HG03066 (cell line): ENCODE data around the gene MALL.
"Not testable (repeated sequence)": the region's sequence is repeated elsewhere in the genome, so short reads cannot be mapped to it uniquely, and the experiment has no call there.

Source experiments
- ATAC-seq: cut with Tn5 transposase; IDR thresholded peaks from one replicate; pipeline ENCODE4 v1.9.1; 2021; ENCODE audit warnings: low read depth; ENCODE audit not compliant: unreplicated experiment

The MALL gene

DNA sequence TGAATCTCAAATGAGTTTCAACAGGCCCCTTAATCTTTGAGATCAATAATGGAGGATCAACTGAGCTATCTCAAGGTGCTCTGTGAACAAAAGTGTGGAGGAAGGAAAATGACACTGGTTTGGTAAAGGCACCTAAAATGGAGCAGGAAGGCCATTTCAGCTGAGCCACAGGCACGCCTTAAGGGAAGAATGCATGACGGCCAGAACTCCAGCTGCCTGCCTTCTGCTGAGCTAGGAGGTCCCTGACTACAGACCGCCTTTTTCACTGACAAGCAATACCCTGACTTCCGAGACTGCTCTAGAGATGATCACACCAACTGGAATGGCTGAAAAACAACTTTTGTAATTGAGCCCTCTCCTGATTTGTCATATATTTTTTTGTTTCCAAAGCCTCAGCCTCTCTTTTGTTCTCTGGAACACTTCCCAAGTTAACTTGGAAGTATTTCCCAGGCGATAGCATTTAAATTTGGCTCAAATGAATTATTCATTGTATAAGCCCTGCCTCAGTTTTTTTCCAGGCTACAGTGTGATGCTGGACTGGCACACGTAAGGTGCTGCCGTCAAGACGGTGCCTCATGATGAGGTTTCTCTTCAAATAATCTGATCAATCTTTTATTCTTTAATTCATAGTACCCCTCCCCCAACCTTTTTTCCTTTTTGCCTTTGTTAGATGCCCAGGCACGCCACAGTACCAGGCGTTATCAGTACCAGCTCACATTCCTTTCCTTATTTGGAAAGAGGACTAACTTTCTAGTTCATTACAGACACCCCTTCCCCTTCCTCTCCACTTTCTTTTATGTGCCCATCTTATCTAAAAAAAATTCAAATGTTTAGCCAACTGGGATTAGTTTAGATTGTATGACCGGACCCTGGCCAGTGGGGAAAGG is 60.9 kb downstream of the MALL start:
- ATAC-seq = not testable (repeated sequence)

GRCh38 chr2:110053688-110054087 is 61.9 kb downstream of the MALL start:
- ATAC-seq = not testable (repeated sequence)

DNA sequence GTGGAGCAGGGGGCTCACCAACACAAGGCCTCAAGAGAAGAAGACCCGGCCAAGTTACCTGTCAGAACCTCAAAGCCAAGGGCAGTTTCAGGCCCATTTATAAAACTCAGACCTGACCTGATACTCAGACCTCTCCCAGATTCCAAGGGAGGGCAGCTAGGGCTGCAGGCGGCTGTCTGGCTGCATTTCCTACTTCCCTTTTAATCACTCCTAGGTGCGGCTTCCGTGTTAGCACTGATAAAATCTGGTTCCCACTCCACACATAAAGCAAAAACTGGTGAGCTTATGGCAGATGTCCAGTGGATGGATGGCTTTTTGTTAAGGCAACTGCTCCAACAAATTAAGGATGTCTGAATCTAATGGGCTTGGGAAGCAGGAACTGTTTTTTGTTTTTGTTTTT is 63.5 kb downstream of the MALL start:
- not testable (repeated sequence) for ATAC-seq

DNA sequence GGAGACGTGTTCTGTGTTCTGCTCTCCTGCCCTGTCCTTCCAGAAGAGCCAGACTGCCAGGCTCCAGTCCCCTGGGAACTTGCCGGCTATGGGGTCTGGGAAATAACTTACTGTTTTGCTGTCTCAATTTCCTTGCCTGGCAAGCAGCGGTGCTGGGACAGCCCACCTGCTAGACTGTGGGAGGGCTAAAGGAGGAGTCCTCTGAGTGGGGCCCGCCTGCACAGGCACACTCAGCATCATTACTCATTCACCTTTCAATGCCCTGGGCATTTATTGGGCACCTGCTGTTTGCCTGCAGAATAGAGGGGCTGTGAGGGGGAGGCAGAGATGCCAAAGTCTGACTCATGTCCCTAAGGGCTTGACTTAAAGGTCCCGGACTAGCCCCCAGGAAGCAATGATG is 65.4 kb downstream of the MALL start:
- not testable (repeated sequence) for ATAC-seq

DNA sequence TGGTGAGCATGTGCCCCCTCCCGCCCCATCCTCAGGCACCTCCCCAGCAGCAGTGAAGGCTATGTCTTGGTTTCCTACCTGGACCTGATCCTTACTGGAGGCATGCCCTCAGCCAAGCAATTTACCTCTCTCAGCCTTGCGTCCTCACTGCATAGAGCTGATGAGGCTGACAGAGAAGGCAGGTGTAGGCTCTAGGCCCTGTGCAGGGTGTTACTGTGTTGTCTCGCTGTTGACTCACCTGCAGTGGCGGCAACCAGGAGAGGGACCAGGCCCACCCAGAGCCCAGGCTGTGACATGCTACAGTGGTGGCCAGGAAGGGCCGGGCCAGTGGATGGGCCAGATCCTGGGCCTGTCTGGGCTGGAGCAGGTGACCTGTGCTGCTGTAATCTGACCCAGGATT is 65.9 kb downstream of the MALL start:
- ATAC-seq = not testable (repeated sequence)

- ATAC-seq = not testable (repeated sequence)
Observed at GRCh38 chr2:110048255-110049197, 67.1 kb downstream of the MALL start.

DNA sequence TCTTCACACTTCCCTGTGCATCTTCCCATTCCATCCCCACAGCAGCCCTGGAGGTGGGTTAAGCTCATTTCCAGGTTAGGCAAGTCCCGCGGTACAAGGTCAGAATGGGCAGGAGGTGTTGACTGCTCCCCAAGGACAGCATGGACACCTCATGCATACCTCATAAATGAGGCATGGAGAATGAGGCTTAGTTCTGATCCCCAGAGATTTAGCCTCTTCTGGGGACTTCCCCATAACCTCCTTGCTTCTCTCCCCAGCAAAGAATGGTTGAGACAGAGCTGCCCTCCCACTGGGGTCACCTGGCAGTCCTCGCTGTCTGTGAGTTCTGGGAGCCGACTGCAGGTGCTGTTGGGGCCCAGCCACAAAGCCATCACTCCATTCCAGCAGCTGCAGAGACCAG is 68.4 kb downstream of the MALL start:
- ATAC-seq = not testable (repeated sequence)

DNA sequence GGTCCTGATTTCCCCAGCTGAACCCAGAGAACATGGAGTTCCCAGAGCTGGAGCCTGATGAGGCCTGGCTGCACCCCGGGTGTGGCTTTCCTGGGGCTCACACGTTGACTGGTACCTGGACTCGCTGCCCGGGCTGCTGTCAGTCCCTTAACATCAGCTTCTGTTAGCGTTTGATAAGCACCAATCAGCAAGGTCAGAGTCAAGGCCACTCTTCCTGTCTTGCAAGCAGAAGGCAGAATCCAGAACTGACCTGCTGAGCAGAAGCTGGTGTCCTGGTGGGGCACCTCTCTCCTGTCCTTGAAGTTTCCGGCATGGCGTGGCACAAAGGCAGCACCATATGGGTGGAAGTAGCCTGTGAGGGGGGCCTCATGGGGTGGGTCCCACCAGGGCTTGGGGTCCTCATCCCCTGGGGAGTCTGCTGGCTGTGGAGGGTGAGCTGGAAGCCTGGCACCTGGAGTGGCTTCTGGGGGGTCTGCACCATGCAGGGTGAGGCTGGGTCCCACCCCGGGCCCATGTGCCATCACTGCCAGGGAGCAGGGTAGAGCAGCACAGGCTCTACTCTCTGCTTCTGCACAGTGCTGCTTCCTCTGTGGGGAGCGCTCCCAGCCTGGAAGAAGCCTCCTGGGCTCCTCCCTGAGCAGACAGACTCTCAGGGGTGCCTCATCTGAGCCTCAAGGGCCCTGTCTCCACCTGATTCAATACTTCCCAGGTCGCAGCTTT is 73.5 kb downstream of the MALL start:
- not testable (repeated sequence) for ATAC-seq

DNA sequence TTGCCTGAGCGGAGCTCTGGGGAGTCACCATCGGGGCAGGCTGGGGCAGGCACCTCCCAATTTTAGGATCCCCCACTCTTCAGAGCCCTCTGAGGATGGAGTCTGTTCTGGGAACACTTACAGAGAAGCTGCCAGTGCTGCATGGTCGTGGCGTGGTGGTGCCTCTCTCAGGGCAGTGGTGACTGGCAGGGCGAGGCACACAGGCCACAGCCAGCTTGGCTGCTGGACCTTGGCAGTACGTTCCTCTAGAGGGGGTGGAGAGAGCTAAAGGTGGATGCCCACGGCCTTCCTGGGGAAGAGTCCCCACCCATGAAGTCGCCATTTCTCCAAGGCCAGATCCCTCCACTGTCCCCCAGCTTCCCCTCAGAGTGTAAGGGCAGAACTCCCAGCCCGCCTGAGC is 78.3 kb downstream of the MALL start:
- ATAC-seq = not testable (repeated sequence)

DNA sequence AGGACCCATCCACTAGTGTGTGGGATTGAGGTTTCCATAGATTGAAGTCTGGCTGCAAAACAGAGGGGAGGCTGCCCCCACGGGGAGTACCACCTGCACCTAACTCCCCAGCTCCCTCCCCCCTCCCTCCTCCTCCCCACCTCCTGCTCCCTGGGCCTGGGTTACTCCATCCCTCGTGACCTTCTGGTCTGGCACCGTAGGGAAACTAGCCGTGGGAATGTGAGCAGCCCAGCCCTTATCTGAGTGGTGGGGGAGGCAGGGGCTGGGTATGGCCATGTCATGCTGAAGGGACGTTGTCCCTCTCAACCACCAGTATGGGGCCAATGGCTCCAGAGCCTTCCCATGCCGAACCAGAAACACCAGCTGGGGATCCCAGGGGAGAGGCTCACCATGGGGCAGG is 80.2 kb downstream of the MALL start:
- not testable (repeated sequence) for ATAC-seq

DNA sequence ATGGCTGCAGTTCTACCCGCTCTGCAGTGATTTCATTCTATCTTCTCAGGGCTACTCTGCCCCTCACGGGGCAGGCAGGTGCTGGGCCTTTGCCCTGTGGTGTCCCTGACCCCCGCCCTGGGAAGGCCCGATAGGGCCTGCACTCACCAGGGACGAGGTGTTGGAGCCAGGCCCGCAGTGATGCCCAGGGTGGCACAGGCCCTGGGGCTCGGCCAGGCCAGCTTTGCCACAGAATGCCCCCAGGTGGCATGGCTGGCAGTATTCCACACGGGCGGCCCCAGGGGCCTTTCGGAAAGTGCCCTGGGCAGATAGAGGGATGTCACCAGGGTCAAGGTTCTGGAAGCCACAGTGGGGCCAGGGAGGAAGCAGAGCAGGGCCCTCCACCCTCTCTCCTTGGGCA is 80.7 kb downstream of the MALL start:
- not testable (repeated sequence) for ATAC-seq
